GM12878 (cell line): ENCODE measurements around the gene TAX1BP1. TPM values are rescaled to one million over a fixed set of nuclear protein-coding genes. Genes with fewer than 3 reads are reported as not detected.

ENCODE experiments used
- ATAC-seq: fragments of 200-7000 bp; cut with Tn5 transposase; 3 replicates; pipeline ENCODE4 v1.9.1; 2020; ENCODE audit warnings: mild to moderate bottlenecking, moderate library complexity
- BruUV-seq: library from RNA; stranded (reverse); fragments of 400-500 nt; replicated peaks from 2 replicates; lab custom pipeline; 2021; lab: Mats Ljungman, UMichigan
- CTCF ChIA-PET: fragments of 300-600 bp; sonication (Branson Sonifier 250); formaldehyde crosslinking; extraction: SDS; loops from one replicate; lab custom pipeline; 2021; ENCODE audit warnings: inconsistent platforms; lab: Yijun Ruan, JAX
- POLR2A ChIA-PET: fragments of 350-600 bp; formaldehyde crosslinking; extraction: SDS; loops from one replicate; lab custom pipeline; 2021; ENCODE audit warnings: inconsistent platforms; lab: Charles Lee
- RAD21 ChIA-PET: fragments of 300-600 bp; sonication (Branson Sonifier 250); formaldehyde crosslinking; loops from one replicate; lab custom pipeline; 2023; ENCODE audit warnings: antibody characterized with exemption; ENCODE audit not compliant: unreplicated experiment; lab: Charles Lee
- SMC1A ChIA-PET: fragments of 300-600 bp; sonication (Branson Sonifier 250); formaldehyde crosslinking; loops from one replicate; lab custom pipeline; 2023; ENCODE audit not compliant: unreplicated experiment, uncharacterized antibody; lab: Charles Lee
- DNase-seq: peaks from one replicate; pipeline ENCODE4 v3.0.0-alpha.2; 2011; ENCODE audit warnings: low read depth, low spot score
- FAIRE-seq: peaks from 3 replicates; lab custom pipeline; 2011; peaks lifted over from hg19 to GRCh38; lab: Jason Lieb, UNC
- H2AFZ ChIP-seq: 2 replicates; pipeline ENCODE4 v1.6.0; 2011; ENCODE audit warnings: low read depth, low read length, control low read depth; ENCODE audit not compliant: control insufficient read depth
- H3K27ac ChIP-seq: 2 replicates; pipeline ENCODE4 v1.5.1; 2011; ENCODE audit warnings: control low read depth; ENCODE audit not compliant: control insufficient read depth, insufficient read depth
- H3K27me3 ChIP-seq, 2 experiments: replicated peaks in 1 of 2; 2 replicates each; pipeline versions ENCODE4 v1.6.0 to v1.6.1; 2011; ENCODE audit warnings: low read length in 1 of 2; ENCODE audit not compliant: control insufficient read depth in 2 of 2, insufficient read depth in 2 of 2
- H3K36me3 ChIP-seq, 2 experiments: 2 replicates each; pipeline ENCODE4 v1.5.1; 2011; ENCODE audit warnings: low read length in 1 of 2; ENCODE audit not compliant: control insufficient read depth in 2 of 2, insufficient read depth in 2 of 2
- H3K4me1 ChIP-seq: 2 replicates; pipeline ENCODE4 v1.6.1; 2011; ENCODE audit warnings: mild to moderate bottlenecking, low read length, moderate library complexity, mixed read lengths; ENCODE audit not compliant: control insufficient read depth, insufficient read depth
- H3K4me2 ChIP-seq: 2 replicates; pipeline ENCODE4 v1.6.0; 2011; ENCODE audit warnings: control low read depth; ENCODE audit not compliant: control insufficient read depth, insufficient read depth
- H3K4me3 ChIP-seq: fragments of 200-600 bp; sonication (generic); 2 replicates; pipeline ENCODE4 v1.5.1; 2016
- H3K79me2 ChIP-seq: 2 replicates; pipeline ENCODE4 v1.6.0; 2011; ENCODE audit warnings: low read length; ENCODE audit not compliant: control insufficient read depth, insufficient read depth
- H3K9ac ChIP-seq: 2 replicates; pipeline ENCODE4 v1.8.0; 2011; ENCODE audit warnings: low read length, control low read depth, mixed read lengths; ENCODE audit not compliant: control insufficient read depth, insufficient read depth
- H3K9me3 ChIP-seq: replicated peaks from 3 replicates; pipeline ENCODE4 v1.5.1; 2011; ENCODE audit warnings: mild to moderate bottlenecking, low read length; ENCODE audit not compliant: control insufficient read depth, insufficient read depth
- H4K20me1 ChIP-seq: 2 replicates; pipeline ENCODE4 v1.6.0; 2011; ENCODE audit not compliant: control insufficient read depth, insufficient read depth
- BCL11A ChIP-seq: IDR thresholded peaks from 2 replicates; pipeline ENCODE4 v1.6.1; 2011; ENCODE audit warnings: low read depth, low read length
- CBX3 ChIP-seq: fragments of 200-600 bp; sonication (generic); IDR thresholded peaks from 2 replicates; pipeline ENCODE4 v1.6.1; 2016; ENCODE audit warnings: low read depth, borderline replicate concordance
- CHD2 ChIP-seq: IDR thresholded peaks from 2 replicates; pipeline ENCODE4 v1.6.1; 2011; ENCODE audit warnings: low read depth, low read length, improper control_type of control experiment, borderline replicate concordance
- EED ChIP-seq: sonication (generic); IDR thresholded peaks from 2 replicates; pipeline ENCODE4 v1.6.1; 2016; ENCODE audit warnings: antibody characterized with exemption, low read depth
- KDM1A ChIP-seq: fragments of 200-600 bp; sonication (generic); IDR thresholded peaks from 2 replicates; pipeline ENCODE4 v1.6.1; 2016; ENCODE audit warnings: borderline replicate concordance
- MEF2A ChIP-seq: IDR thresholded peaks from 2 replicates; pipeline ENCODE4 v1.6.1; 2011; ENCODE audit warnings: low read depth, mild to moderate bottlenecking, low read length, moderate library complexity; ENCODE audit not compliant: insufficient read depth
- MTA3 ChIP-seq: IDR thresholded peaks from 2 replicates; pipeline ENCODE4 v1.6.1; 2012; ENCODE audit warnings: low read length, inconsistent platforms, borderline replicate concordance
- PAX8 ChIP-seq: fragments of 450-650 bp; IDR thresholded peaks from 2 replicates; pipeline ENCODE4 v1.6.1; 2017; ENCODE audit warnings: mild to moderate bottlenecking, moderate library complexity
- RAD51 ChIP-seq: fragments of 450-650 bp; IDR thresholded peaks from 2 replicates; pipeline ENCODE4 v1.6.1; 2016; ENCODE audit warnings: moderate library complexity, mild to moderate bottlenecking, inconsistent platforms
- TARDBP ChIP-seq: IDR thresholded peaks from 2 replicates; pipeline ENCODE4 v1.6.1; 2016; ENCODE audit warnings: borderline replicate concordance
- WRNIP1 ChIP-seq: IDR thresholded peaks from 2 replicates; pipeline ENCODE4 v1.6.1; 2011; ENCODE audit warnings: low read depth, low read length, improper control_type of control experiment, borderline replicate concordance
- ZNF592 ChIP-seq: fragments of 450-650 bp; IDR thresholded peaks from 2 replicates; pipeline ENCODE4 v1.6.1; 2017; ENCODE audit warnings: mild to moderate bottlenecking, moderate library complexity
- WGBS: methylation state at CpG from one replicate; pipeline ENCODE4 v1.1.6; 2016; ENCODE audit warnings: low lambda C conversion rate; ENCODE audit not compliant: insufficient replicate concordance, insufficient coverage; ENCODE audit errors: missing lambda C conversion rate; 5-methylcytosine and 5-hydroxymethylcytosine counted together
- in situ Hi-C: fragments of 300-500 bp; cut with MboI; formaldehyde crosslinking; loops from 9 replicates; pipeline ENCODE4 v1.14.3; 2018; ENCODE audit warnings: mixed read lengths
- intact Hi-C: fragments of 100-400 bp; cut with micrococcal nuclease; formaldehyde crosslinking; loops from one replicate; pipeline ENCODE4 v1.14.2; 2022; ENCODE audit not compliant: unreplicated experiment
- polyA plus RNA-seq, 11 experiments: library from polyadenylated mRNA; depleted of rRNA in 4 of 11; unstranded in 6 of 11; stranded (reverse) in 5 of 11; fragments of >200 nt; fragmentation: Nextera tagmentation in 4 of 11; fragmentation: Illumina TruSeq in 1 of 11; extraction: Ambion mirVana in 4 of 11; extraction: Trizol in 1 of 11; gene quantifications; 1 replicate in 1 of 11; 2 replicates in 10 of 11; pipeline versions ENCODE4 v1.2.1 to v1.2.3, GENCODE V29; 2011 to 2016; ENCODE audit warnings: inconsistent platforms in 2 of 11, missing spikeins in 2 of 11, low read depth in 1 of 11
- total RNA-seq, 4 experiments: library from RNA; depleted of rRNA in 3 of 4; stranded (reverse); fragments of >200 nt in 3 of 4; fragmentation: Illumina TruSeq in 1 of 4; extraction: Trizol in 1 of 4; gene quantifications; 2 replicates each; pipeline versions ENCODE4 v1.2.1 to v1.2.3, GENCODE V29; 2013 to 2021
- TF ChIP-seq, protein P1 (sequence below): fragments of 450-650 bp; IDR thresholded peaks from 2 replicates; pipeline ENCODE4 v1.6.1; 2014; ENCODE audit warnings: mild to moderate bottlenecking
- TF ChIP-seq, protein P2 (sequence below): fragments of 450-650 bp; IDR thresholded peaks from 2 replicates; pipeline ENCODE4 v1.6.1; 2016; ENCODE audit warnings: mild to moderate bottlenecking
- TF ChIP-seq, protein P3 (sequence below): fragments of 450-650 bp; IDR thresholded peaks from 2 replicates; pipeline ENCODE4 v1.6.1; 2018; ENCODE audit warnings: borderline replicate concordance, mild to moderate bottlenecking; ENCODE audit not compliant: partially characterized antibody

TAX1BP1 gene
- total and polyA plus RNA-seq, 10 of the 15 experiments (the other 5 are each of a cell fraction or from before 2014, with no cell fraction given), result 30.8 to 105 (median 52.0) TPM

- 59% methylated on average over 2 of the region's 2 CpGs for WGBS
- Histone ChIP-seq H3K27ac (no peak overlapping the region), H3K36me3 (no peaks in the 10 kb centered on the region), H3K9me3 (no peaks in the 10 kb centered on the region), H3K4me3 (no peak overlapping the region), H3K4me2 (no peak overlapping the region), H3K79me2 (no peaks in the 10 kb centered on the region), H3K27me3 (no peaks in the 10 kb centered on the region; a peak in 1 of 4 replicates), H2AFZ (no peak overlapping the region), H4K20me1 (no peaks in the 10 kb centered on the region), H3K4me1 (no peaks in the 10 kb centered on the region), H3K9ac (no peak overlapping the region)
- no TSS peak for BruUV-seq
- SMC1A ChIA-PET, result no interaction called here
- RAD21 ChIA-PET, result no interaction called here
- DNase-seq (no peak), FAIRE-seq (no peak), ATAC-seq (no peak)
- TF ChIP-seq MEF2A (no peak), ZNF592 (no peak), BCL11A (no peak), KDM1A (no peak), TARDBP (no peak), CHD2 (no peak), EED (no peak), RAD51 (no peak), CBX3 (no peak), MTA3 (no peak), WRNIP1 (no peak), PAX8 (no peak)
- TF ChIP-seq, protein P1, sequence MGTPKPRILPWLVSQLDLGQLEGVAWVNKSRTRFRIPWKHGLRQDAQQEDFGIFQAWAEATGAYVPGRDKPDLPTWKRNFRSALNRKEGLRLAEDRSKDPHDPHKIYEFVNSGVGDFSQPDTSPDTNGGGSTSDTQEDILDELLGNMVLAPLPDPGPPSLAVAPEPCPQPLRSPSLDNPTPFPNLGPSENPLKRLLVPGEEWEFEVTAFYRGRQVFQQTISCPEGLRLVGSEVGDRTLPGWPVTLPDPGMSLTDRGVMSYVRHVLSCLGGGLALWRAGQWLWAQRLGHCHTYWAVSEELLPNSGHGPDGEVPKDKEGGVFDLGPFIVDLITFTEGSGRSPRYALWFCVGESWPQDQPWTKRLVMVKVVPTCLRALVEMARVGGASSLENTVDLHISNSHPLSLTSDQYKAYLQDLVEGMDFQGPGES, result no peak
- TF ChIP-seq, protein P2, sequence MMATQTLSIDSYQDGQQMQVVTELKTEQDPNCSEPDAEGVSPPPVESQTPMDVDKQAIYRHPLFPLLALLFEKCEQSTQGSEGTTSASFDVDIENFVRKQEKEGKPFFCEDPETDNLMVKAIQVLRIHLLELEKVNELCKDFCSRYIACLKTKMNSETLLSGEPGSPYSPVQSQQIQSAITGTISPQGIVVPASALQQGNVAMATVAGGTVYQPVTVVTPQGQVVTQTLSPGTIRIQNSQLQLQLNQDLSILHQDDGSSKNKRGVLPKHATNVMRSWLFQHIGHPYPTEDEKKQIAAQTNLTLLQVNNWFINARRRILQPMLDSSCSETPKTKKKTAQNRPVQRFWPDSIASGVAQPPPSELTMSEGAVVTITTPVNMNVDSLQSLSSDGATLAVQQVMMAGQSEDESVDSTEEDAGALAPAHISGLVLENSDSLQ, result no peak
- TF ChIP-seq, protein P3, sequence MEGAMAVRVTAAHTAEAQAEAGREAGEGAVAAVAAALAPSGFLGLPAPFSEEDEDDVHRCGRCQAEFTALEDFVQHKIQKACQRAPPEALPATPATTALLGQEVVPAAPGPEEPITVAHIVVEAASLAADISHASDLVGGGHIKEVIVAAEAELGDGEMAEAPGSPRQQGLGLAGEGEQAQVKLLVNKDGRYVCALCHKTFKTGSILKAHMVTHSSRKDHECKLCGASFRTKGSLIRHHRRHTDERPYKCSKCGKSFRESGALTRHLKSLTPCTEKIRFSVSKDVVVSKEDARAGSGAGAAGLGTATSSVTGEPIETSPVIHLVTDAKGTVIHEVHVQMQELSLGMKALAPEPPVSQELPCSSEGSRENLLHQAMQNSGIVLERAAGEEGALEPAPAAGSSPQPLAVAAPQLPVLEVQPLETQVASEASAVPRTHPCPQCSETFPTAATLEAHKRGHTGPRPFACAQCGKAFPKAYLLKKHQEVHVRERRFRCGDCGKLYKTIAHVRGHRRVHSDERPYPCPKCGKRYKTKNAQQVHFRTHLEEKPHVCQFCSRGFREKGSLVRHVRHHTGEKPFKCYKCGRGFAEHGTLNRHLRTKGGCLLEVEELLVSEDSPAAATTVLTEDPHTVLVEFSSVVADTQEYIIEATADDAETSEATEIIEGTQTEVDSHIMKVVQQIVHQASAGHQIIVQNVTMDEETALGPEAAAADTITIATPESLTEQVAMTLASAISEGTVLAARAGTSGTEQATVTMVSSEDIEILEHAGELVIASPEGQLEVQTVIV, result no peak
- intact Hi-C loops (no loop called here), in situ Hi-C loops (no loop called here)
- CTCF ChIA-PET, result interaction anchor here (1.0 kb wide), 1 partner anchor 12 kb away, joined by 4 read pairs; no protein-coding TSS in a partner anchor
- POLR2A ChIA-PET, result no interaction called here
Observed at GRCh38 chr7:27875832-27876231, 135.9 kb downstream of the TAX1BP1 start.
